GM18511 (cell line): Measurements from ENCODE around the gene NRM.
A peak's percentile ranks its signal among the peaks of the same experiment; 100 is the strongest.
"Not testable (repeated sequence)": the region's sequence is repeated elsewhere in the genome, so short reads cannot be mapped to it uniquely, and the experiment has no call there.

Source experiments
- ATAC-seq: cut with Tn5 transposase; IDR thresholded peaks from one replicate; pipeline ENCODE4 v1.9.1; 2021; ENCODE audit warnings: mild to moderate bottlenecking, moderate library complexity; ENCODE audit not compliant: unreplicated experiment

Gene NRM, protein sequence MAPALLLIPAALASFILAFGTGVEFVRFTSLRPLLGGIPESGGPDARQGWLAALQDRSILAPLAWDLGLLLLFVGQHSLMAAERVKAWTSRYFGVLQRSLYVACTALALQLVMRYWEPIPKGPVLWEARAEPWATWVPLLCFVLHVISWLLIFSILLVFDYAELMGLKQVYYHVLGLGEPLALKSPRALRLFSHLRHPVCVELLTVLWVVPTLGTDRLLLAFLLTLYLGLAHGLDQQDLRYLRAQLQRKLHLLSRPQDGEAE

DNA sequence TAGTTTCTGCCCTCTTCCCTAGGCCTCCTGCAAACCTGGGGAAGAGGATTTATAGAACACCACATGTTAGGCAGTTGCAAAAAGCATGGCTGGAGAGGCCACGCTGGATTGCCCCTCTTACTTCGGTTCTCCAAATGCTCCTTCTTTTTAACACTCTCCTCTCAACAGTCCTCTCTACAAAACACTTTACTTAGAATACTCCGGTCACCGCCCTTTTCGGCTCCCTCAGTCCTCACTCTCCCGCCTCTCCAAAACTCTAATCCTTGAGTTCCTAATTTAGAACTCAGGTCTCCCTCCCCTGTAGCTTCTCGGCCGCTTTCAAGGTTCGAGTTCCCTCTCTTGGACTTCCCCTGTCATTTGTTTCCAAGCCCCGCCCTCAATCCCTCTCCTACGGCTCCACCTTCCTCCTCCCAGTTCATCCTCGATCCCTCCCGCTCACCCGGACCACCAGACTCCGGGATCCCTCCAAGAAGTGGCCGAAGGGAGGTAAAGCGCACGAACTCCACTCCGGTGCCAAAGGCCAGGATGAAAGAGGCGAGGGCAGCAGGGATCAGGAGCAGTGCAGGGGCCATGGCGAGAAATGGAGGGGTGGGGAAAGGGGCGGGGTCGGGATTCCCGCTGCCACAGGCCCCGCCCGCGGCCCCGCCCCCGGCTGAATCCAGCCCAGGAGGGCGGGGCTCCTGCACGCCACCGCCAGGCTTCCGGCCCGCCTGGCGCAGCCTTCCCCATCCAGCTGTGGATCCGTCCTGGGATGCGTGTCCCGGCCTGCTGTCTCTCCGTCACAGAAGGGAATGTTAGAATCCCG is at the start of gene NRM:
Gene NRM (minus strand): TSS at position 582 of the 805 bp plus-strand sequence. CDS start 10 bp downstream, at position 572.
- peak; percentile 39 for ATAC-seq

DNA sequence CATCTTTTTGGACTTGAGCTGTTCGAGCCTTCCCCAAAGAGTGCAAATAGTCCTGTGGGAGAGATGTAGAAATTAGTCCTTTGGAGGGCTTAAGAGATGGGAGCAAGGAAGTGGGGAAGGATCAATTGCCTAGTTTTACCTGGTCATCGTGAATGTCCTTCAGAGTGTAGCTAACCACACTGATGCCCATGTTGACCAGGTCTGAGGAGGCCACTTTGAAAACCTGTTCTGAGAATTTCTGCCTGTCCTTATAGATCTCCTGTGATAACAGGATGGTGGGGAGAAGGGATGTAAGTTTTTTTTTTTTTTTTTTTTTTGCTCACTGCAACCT is 49.7 kb upstream of the NRM start:
- ATAC-seq = no peak

DNA sequence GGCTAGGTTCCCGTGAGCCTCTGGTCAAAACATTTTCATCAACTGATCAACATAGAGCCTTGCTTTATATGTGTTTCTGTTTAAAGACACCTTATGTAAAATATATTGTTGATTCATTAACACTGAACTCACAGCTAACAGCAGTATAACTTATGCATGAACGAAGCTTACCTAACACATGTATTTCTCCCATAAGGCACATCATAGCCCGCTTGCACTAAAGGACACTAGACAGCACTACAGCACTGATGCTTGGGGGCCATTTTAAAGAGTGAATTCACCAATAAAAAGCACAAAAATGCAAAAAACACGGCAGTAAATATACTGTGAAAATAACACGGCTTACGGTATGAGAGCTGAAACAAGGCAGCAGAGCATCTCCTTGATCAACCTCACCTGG is 47.7 kb upstream of the NRM start:
- ATAC-seq = no peak

DNA sequence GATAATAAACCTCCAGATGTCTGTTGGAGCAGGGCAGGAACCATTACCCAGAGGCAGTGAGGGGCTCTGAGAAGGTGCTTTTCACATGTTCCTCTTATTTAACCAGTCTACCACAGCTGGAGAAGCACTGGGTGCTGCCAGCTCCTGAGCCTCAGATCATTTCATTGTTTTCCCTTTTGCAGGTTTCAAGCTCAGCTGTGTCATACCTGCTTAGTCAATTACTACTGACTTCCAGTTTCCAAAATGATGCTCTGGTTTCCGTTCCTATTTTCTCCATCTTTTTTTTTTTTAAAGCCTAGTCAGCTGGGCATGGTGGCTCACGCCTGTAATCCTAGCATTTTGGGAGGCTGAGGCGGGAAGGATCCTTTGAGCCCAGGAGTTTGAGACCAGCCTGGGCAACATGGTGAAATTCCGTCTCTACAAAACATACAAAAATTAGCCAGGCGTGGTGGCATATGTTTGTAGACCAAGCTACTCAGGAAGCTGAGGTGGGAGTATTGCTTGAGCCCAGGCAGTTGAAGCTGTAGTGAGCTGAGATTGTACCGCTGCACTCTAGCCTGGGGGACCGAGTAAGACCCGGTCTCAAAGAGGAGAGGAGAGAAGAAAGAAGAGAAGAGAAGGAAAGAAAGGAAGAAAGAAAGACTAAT is 45.0 kb upstream of the NRM start:
- ATAC-seq = peak; percentile 67

DNA sequence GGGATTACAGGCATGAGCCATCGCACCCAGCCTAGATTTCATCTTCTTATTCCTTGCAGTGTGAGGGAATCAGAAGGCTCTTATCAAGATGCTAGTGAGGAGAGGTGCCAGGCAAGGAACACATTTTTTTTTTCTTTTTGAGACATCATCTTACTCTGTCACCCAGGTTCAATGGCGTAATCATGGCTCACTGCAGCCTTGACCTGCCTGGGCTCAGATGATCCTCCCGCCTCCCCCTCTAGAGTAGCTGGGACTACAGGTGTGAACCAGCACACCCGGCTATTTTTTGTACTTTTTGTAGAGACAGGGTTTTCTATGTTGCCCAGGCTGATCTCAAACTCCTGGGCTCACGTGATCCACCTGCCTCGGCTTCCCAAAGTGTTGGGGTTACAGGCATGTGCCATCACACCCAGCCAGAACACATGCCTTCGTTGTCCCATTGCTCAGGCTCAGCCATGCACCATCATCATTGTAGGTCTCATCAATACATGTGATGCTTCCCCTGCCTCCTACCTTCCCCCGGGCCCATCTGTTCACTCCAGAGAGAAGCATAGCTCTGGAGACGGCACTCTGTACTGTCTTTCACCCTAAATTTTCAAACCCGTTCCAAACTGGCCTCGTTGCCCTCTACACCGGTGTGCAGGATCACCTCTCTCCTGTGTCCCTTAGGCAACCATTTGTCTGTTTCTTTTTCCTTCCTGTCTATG is 41.6 kb upstream of the NRM start:
- ATAC-seq = no peak

DNA sequence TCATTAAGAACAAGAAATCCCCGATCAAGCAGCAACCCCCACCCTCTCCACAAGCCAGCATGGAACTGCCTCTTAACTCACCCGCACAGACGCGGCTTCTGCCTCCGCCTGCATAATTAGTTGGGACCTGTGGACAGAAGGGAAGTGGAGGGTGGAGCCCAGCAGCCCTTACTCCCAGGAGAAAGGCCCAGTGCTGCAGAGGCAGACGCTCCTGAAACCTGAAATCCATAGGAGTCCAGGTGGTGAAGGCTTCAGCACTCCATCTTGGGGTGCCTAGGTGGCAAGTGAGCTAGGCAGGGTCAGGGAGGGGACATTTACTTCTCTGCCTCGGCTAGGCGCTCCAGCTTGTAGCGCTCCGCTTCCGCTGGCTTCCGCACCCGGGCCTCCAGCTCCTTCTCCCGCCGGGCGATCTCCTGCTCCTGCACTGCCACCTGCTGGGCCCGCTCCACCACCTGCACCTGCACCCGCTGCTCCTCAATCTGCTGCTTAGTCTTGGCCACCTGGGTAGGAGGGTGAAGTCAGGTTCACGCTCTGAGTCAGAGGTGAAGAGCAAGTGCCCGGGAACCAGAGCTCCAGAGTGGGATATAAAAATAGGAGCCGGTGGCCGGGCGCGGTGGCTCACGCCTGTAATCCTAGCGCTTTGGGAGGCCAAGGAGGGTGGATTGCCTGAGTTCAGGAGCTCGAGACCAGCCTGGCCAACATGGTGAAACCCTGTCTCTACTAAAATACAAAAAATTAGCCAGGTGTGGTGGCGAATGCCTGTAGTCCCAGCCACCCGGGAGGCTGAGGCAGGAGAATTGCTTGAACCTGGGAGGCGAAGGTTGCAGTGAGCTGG is 40.0 kb upstream of the NRM start:
- no peak for ATAC-seq

DNA sequence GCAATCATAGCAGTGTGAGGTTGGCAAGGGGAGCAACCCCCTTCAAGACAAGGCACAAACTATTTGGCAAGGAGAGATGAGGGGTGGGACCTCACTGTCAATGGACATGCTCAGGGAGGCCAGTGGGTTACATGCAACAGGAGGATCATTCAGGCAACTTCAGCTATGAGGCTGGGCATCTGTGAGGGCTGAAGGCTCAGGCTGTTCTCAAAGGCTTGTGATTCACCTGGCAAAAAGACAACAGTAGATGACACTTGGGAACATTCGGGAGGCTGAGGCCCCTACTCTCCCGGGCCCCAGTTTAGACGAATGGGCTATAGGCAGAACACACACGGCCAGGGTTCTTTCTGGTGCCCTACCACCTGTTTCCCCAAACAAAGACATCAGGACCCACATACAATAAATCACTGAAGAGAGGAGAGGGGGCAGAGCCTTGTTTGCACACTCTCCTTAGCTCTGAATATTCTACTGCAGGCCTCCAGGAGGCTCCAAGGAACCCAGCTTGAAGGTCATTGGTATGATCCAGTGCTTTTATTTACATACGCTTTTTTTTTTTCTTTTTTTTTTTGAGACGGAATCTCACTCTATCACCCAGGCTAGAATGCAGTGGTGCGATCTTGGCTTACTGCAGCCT is 37.3 kb upstream of the NRM start:
- ATAC-seq = no peak

DNA sequence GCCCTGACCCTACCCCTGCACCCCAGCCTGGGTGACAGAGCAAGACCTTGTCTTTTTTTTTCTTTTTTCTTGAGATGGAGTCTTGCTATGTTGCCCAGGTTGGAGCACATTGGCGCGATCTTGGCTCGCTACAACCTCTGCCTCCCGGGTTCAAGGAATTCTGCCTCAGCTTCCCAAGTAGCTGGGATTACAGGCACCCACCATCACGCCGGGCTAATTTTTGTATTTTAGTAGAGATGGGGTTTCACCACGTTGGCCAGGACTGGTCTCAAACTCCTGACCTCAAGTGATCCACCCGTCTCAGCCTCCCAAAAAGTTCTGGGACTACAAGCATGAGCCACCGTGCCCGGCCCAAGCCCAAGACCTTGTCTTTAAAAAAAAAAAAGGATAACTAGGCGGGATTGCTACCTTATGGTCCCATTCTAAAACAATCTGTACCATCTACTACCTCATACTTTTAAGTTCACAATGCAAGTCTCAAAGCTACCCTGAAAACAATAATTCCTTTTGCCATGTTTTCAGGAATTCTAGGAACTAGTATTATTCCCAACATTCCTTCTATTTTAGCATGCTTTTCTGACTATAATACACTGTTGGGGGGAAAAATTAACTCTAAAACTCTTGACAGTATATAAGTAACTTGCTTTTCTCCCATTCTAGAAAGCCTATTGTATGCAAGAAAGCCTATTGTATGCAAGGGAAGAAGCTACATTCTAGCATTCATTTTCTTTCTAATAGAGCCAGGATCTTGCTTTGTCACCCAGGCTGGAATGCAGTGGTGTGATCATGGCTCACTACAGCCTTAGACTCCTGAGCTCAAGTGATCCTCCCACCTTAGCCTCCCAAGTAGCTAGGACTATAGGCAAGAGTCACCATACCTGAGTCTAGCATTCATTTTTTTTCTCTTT is 36.0 kb upstream of the NRM start:
- ATAC-seq = no peak

DNA sequence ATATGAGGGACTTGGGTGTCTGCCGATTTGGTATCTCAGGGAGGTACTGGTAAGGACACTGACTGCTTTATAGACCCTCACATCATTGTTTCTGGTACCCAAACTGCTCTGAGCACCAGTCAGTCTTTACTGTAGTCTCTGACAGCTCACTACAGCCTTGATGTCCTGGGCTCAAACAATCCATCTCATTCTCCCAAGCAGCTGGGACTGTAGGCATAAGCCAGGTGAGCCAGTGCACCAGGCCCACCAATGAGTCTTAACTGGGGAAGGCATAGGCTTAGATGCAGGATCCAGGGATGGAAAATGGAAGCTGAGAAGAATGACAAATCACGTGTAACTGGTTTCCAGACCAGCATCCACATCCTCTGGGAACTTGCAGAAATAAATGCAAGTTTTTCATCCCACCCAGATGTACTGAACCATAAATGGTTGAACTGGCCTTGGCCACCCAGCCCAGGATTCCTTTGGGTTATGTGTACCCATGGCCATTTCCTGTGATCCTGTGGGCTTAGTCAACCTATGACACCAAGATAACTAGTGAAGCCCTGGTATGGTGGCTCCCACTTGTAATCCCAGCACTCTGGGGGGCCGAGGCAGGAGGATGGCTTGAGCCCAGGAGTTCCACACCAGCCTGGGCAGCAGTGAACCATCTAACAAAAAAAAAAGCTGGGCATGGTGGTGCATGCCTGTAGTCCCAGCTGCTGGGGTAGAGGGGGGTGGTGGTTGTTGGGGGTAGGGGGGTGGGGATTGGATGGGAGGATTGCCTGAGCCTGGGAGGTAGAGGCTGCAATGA is 35.1 kb upstream of the NRM start:
- ATAC-seq = no peak

DNA sequence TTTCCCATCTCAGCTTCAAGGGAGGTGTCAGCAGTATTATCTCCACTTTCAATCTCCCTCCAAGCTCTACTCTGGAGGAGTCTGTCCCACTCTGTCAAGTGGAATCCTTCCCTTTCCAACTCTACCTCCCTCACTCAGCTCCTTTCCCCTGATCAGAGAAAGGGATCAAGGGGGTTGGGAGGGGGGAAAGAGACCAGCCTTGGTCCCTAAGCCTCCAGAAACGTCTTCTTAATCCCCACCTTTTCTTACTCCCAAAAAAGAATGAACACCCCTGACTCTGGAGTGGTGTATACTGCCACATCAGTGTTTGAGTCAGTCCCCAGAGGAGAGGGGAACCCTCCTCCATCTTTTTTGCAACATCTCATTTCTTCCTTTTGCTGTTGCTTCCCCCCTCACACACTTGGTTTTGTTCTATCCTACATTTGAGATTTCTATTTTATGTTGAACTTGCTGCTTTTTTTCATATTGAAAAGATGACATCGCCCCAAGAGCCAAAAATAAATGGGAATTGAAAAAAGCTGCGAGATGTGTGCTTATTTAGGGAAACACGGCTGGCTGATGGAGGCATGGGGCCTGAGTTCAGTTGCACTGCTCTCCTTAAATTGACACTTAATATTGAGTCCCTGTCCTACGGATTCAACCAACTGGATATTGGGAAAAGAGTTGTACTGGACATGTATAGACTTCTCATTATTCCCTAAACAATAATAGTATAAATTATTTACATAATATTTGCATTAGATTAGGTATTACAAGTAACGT is 34.3 kb upstream of the NRM start:
- no peak for ATAC-seq

DNA sequence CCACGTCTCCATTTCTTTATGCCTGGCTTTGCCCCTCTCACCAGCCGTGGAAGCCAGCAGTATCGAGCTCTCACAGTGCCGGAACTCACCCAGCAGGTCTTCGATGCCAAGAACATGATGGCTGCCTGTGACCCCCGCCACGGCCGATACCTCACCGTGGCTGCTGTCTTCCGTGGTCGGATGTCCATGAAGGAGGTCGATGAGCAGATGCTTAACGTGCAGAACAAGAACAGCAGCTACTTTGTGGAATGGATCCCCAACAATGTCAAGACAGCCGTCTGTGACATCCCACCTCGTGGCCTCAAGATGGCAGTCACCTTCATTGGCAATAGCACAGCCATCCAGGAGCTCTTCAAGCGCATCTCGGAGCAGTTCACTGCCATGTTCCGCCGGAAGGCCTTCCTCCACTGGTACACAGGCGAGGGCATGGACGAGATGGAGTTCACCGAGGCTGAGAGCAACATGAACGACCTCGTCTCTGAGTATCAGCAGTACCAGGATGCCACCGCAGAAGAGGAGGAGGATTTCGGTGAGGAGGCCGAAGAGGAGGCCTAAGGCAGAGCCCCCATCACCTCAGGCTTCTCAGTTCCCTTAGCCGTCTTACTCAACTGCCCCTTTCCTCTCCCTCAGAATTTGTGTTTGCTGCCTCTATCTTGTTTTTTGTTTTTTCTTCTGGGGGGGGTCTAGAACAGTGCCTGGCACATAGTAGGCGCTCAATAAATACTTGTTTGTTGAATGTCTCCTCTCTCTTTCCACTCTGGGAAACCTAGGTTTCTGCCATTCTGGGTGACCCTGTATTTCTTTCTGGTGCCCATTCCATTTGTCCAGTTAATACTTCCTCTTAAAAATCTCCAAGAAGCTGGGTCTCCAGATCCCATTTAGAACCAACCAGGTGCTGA is 33.3 kb upstream of the NRM start:
- not testable (repeated sequence) for ATAC-seq

DNA sequence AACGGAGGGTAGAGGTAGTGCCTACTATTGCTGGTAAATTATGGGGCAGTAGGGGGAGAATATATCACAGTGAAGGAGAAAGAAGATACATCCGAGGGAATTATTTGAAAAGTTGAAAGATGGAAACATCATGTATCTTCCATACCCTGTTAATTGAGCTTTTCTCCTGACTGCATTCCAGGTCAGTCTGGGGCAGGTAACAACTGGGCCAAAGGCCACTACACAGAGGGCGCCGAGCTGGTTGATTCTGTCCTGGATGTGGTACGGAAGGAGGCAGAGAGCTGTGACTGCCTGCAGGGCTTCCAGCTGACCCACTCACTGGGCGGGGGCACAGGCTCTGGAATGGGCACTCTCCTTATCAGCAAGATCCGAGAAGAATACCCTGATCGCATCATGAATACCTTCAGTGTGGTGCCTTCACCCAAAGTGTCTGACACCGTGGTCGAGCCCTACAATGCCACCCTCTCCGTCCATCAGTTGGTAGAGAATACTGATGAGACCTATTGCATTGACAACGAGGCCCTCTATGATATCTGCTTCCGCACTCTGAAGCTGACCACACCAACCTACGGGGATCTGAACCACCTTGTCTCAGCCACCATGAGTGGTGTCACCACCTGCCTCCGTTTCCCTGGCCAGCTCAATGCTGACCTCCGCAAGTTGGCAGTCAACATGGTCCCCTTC is 32.5 kb upstream of the NRM start:
- ATAC-seq = not testable (repeated sequence)

DNA sequence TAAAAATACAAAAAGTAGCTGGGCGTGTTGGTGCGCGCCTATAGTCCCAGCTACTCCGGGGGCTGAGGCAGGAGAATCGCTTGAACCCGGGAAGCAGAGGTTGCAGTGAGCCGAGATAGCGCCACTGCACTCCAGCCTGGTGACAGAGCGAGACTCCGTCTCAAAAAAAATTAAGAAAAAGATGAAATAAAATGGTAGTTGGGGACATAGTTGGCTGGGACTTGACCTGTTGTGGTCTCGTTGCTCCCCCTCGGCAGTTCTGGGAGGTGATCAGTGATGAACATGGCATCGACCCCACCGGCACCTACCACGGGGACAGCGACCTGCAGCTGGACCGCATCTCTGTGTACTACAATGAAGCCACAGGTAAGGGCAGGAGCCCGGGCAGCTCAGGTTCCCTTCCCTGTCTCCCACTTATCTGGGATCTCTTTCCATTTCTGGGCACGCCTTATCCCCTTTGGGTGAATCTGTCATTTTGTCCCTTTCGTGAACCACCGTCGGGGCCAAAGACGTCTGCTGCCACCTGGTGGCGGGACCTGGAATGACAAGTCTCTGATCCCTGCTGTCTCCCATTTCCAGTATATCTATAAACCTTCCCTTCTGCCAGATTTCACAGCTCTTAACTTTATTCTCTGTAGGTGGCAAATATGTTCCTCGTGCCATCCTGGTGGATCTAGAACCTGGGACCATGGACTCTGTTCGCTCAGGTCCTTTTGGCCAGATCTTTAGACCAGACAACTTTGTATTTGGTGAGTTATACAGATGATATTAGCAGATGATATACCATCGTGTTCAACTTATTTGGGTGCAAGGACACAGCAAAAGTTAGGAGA is 31.7 kb upstream of the NRM start:
- ATAC-seq = no peak

DNA sequence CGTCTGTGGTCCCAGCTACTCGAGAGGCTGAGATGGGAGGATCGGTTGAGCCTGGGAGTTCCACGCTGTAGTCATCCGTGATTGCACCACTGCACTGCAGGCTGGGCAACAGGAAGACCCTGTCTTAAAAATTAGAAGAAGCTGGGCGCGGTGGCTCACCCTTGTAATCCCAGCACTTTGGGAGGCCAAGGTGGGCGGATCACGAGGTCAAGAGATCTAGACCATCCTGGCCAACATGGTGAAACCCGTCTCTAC is 31.2 kb upstream of the NRM start:
- not testable (repeated sequence) for ATAC-seq
